Testis (tissue), 3 donors: ENCODE results near the gene CDKN2B. TPM values are rescaled to one million over a fixed set of nuclear protein-coding genes. Genes with fewer than 3 reads are reported as not detected.

Source experiments
- DNase-seq: peaks from one replicate; pipeline ENCODE4 v3.0.0-alpha.2; 2019
- H3K27ac ChIP-seq, 2 donors: fragments of 200-600 bp; sonication (generic); one replicate each; pipeline ENCODE4 v1.5.1; 2019
- H3K27me3 ChIP-seq: fragments of 200-600 bp; sonication (generic); one replicate; pipeline ENCODE4 v1.5.1; 2019
- H3K36me3 ChIP-seq: fragments of 200-600 bp; sonication (generic); one replicate; pipeline ENCODE4 v1.5.1; 2017; ENCODE audit warnings: low read depth; ENCODE audit errors: missing control alignments
- H3K4me1 ChIP-seq: fragments of 200-600 bp; sonication (generic); one replicate; pipeline ENCODE4 v1.5.1; 2019
- H3K4me3 ChIP-seq, 2 donors: fragments of 200-600 bp; sonication (generic); one replicate each; pipeline ENCODE4 v1.5.1; 2017 to 2019
- H3K9me3 ChIP-seq: fragments of 200-600 bp; sonication (generic); one replicate; pipeline ENCODE4 v1.5.1; 2017
- POLR2A ChIP-seq: fragments of 450-650 bp; IDR thresholded peaks from one replicate; pipeline ENCODE4 v1.6.1; 2017; ENCODE audit warnings: antibody characterized with exemption, mild to moderate bottlenecking, moderate library complexity
- WGBS, 2 donors: methylation state at CpG; one replicate each; pipeline ENCODE4 v1.1.5; 2018; 5-methylcytosine and 5-hydroxymethylcytosine counted together
- intact Hi-C: fragments of 100-400 bp; cut with DNase I; formaldehyde crosslinking; loops from one replicate; pipeline ENCODE4 v1.15.1; 2023; ENCODE audit warnings: low total_unique reads
- polyA plus RNA-seq: library from polyadenylated mRNA; stranded (reverse); fragments of 350-450 nt; fragmentation: Illumina TruSeq; extraction: RNeasy Lipid Tissue Mini Kit (QIAGEN cat#74804); gene quantifications from one replicate; pipeline ENCODE4 v1.2.3, GENCODE V29; 2014; ENCODE audit warnings: low read depth, low replicate concordance; ENCODE audit not compliant: insufficient read depth
- total RNA-seq, 2 donors: library from RNA; depleted of rRNA; stranded (reverse); fragments of >200 nt; gene quantifications; one replicate each; pipeline ENCODE4 v1.2.3, GENCODE V29; 2016
- TF ChIP-seq, protein P1 (sequence below), 3 experiments: fragments of 450-650 bp in 2 of 3; fragments of 200-600 bp in 1 of 3; sonication (generic) in 1 of 3; IDR thresholded peaks; one replicate each; pipeline ENCODE4 v1.5.1; 2016 to 2019; ENCODE audit warnings: antibody characterized with exemption in 3 of 3, mild to moderate bottlenecking in 2 of 3, moderate library complexity in 1 of 3

Gene CDKN2B
- total and polyA plus RNA-seq, 3 donors from 2014 or later: 11.8 to 28.7 (median 17.3) TPM

DNA sequence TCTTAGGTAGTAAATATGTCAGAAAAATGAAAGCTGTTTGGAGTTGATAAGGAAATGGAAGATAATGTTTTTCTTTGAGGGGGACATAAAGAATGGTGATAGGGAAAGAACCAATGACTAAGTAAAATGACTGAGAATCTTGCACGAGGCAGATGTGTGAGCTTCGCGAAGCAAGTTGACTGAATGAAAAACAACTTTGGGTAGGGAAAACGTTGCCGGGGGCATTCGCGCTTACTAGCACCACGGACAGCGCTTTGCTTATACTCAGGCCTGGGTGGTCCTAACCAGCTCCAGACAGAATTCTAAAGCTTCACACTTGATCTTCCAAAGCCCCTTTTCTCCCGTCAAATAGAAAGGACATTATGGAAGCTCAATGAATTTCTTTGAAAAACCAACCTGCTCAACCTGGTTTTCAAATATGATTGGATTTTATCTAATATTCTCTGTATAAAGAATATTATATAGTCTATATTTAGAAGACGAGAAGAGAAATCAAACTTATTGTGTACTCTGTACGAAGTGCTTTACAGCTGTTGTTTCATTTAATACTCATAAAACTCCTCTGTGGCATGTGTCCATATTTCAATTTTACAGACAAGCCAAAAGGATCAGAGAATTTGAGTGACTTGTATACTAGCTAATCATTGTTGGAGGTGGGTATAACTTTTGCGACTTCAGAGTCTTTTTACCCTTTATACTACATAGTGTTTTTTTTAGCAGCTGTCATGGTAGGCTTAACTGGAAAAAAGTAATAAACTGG lies 1.9 kb upstream of the CDKN2B start:
- Histone ChIP-seq H3K4me1 (no peaks in the 10 kb centered on the region), H3K4me3 (no peak overlapping the region), H3K9me3 (no peaks in the 10 kb centered on the region), H3K27ac (no peak overlapping the region), H3K27me3 (no peaks in the 10 kb centered on the region), H3K36me3 (no peaks in the 10 kb centered on the region)
- 21 to 26% methylated on average over 13 of the region's 13 CpGs for WGBS, 2 donors
- peak; percentile 60 for DNase-seq
- TF ChIP-seq, protein P1, sequence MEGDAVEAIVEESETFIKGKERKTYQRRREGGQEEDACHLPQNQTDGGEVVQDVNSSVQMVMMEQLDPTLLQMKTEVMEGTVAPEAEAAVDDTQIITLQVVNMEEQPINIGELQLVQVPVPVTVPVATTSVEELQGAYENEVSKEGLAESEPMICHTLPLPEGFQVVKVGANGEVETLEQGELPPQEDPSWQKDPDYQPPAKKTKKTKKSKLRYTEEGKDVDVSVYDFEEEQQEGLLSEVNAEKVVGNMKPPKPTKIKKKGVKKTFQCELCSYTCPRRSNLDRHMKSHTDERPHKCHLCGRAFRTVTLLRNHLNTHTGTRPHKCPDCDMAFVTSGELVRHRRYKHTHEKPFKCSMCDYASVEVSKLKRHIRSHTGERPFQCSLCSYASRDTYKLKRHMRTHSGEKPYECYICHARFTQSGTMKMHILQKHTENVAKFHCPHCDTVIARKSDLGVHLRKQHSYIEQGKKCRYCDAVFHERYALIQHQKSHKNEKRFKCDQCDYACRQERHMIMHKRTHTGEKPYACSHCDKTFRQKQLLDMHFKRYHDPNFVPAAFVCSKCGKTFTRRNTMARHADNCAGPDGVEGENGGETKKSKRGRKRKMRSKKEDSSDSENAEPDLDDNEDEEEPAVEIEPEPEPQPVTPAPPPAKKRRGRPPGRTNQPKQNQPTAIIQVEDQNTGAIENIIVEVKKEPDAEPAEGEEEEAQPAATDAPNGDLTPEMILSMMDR (IDR thresholded peaks at IDR 0.05): no peak
- TF ChIP-seq POLR2A: no peak
- intact Hi-C loops: no loop called here

DNA sequence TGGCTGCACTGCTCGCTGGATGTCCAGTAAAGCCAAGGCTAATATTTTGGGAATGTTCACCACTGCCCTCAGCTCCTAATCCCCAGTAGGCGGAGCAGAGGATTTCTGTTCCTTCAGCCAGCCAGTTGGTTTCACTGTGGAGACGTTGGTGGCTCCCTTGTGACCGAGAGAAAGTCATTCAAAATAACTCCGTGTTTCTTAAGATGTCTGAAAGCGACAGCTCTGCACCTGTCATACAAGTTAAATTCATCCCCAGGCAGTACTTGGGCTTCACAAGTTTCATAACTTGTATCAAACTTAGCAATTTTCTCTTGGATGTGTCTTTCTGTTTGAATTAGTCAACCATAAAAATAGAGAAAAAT lies 382 bp upstream of the CDKN2B start:
- H3K27ac ChIP-seq: peak overlapping the region in 1 of 2 donors; percentile 93
- TF ChIP-seq, protein P1 (IDR thresholded peaks at IDR 0.05): peak in 1 of 3 experiments; percentile 45
- TF ChIP-seq POLR2A: no peak
- H3K4me1 ChIP-seq: no peaks in the 10 kb centered on the region
- no peak for DNase-seq
- no peaks in the 10 kb centered on the region for H3K36me3 ChIP-seq
- H3K9me3 ChIP-seq: no peaks in the 10 kb centered on the region
- peak overlapping the region; percentile 65 to 75 for H3K4me3 ChIP-seq
- intact Hi-C loops: no loop called here
- no peaks in the 10 kb centered on the region for H3K27me3 ChIP-seq
- 8% methylated on average over 6 of the region's 6 CpGs for WGBS, 2 donors

DNA sequence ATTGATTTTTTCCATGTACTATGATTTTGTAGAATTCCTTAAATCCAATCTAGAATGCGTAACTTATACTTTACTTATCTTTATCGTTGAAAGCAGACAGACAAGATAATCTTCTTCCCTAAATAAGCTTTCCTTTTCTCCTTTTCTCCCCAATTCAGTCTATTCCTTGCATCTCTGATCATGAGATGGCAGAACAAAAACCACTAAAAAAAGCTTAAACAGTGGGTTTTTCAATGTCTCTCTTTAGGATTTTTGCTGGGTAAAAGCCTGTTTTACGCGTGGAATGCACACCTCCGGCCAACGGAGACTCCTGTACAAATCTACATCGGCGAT lies 755 bp downstream of the CDKN2B start:
- Histone ChIP-seq H3K9me3 (no peaks in the 10 kb centered on the region), H3K27me3 (no peaks in the 10 kb centered on the region), H3K4me3 (peak overlapping the region; percentile 65 to 75), H3K36me3 (no peaks in the 10 kb centered on the region), H3K27ac (peak overlapping the region in 1 of 2 donors; percentile 93), H3K4me1 (no peaks in the 10 kb centered on the region)
- TF ChIP-seq, protein P1 (IDR thresholded peaks at IDR 0.05): no peak
- no peak for TF ChIP-seq POLR2A
- intact Hi-C loops: no loop called here
- 5% methylated on average over 7 to 8 of the region's 8 CpGs for WGBS, 2 donors
- no peak for DNase-seq

DNA sequence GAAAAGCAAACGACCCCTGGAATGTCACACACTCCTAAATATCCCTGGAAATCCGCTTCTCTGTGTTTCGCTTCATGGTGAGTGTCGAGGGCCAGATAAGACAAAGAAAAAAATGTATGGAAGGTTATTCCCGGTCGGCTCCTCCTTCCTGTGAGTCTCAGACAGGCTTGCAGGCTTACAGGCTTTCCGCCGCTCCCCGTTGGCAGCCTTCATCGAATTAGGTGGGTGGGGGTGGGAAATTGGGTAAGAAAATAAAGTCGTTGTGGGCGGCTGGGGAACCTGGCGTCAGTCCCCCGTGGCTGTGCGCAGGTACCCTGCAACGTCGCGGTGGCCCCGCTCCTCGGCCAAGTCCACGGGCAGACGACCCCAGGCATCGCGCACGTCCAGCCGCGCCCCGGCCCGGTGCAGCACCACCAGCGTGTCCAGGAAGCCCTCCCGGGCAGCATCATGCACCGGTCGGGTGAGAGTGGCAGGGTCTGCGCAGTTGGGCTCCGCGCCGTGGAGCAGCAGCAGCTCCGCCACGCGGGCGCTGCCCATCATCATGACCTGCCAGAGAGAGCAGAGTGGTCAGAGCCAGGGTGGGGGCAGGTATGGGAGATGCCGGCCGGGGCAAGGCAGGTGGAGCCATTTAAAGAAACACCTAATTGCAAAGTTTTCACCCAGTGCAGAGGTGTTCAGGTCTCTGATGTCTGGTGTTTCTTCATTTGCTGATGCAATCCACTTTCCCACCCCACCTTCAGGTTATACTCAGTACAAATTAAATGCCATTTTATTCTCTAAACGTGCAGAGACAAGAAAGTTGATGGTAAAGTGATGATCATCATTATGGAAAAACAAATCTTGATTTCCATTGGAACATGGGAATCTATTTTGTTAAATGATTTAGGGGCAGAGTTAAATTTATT lies 3.2 kb downstream of the CDKN2B start:
- no peak for DNase-seq
- Histone ChIP-seq H3K27ac (no peak overlapping the region), H3K4me3 (peak overlapping the region; percentile 9 to 21), H3K27me3 (no peaks in the 10 kb centered on the region), H3K36me3 (no peaks in the 10 kb centered on the region), H3K9me3 (no peaks in the 10 kb centered on the region), H3K4me1 (no peaks in the 10 kb centered on the region)
- intact Hi-C loops: no loop called here
- TF ChIP-seq POLR2A: no peak
- TF ChIP-seq, protein P1 (IDR thresholded peaks at IDR 0.05): no peak
- 21 to 30% methylated on average over 26 to 41 of the region's 44 CpGs for WGBS, 2 donors
